D721Med (cell line): ENCODE data around the gene POU3F1.

Experiments used
- DNase-seq: peaks from one replicate; pipeline ENCODE4 v3.0.0; 2011; ENCODE audit warnings: low spot score; ENCODE audit not compliant: insufficient read length
- FAIRE-seq: peaks from 2 replicates; lab custom pipeline; 2011; peaks lifted over from hg19 to GRCh38; lab: Jason Lieb, UNC
- CTCF ChIP-seq: IDR thresholded peaks from 2 replicates; pipeline ENCODE4 v1.5.1; 2012; ENCODE audit warnings: mild to moderate bottlenecking, control low read depth; ENCODE audit not compliant: insufficient read depth; ENCODE audit errors: missing control alignments

Gene POU3F1

GRCh38 chr1:38059635-38060250 lies 13.2 kb upstream of the POU3F1 start:
- no peak for FAIRE-seq
- no peak for TF ChIP-seq CTCF
- no peak for DNase-seq

GRCh38 chr1:38055965-38056364 lies 9.4 kb upstream of the POU3F1 start:
- FAIRE-seq (no peak), DNase-seq (no peak)
- TF ChIP-seq CTCF = no peak

DNA sequence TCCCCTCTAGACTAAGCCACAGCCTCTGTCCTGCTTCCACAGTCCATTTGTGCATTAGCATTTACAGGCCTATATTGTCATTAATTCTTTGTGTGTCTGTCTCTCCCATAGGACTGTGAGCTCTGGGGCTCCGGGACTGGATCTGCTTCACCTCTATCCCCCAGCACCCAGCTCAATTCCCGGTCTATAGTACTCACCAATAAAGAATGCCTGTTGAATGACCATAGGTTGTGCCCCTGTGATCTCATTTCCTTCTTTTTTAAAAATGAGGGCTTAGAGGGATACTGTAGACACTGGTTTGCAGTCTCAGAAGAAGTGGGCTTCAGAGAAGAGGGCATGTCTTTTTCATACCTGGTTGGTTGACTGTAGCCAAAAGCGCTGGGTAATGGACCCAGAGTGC lies 8.8 kb upstream of the POU3F1 start:
- no peak for TF ChIP-seq CTCF
- DNase-seq = no peak
- FAIRE-seq = no peak

GRCh38 chr1:38053416-38054091 lies 7.0 kb upstream of the POU3F1 start:
- no peak for DNase-seq
- FAIRE-seq = no peak
- TF ChIP-seq CTCF = no peak

DNA sequence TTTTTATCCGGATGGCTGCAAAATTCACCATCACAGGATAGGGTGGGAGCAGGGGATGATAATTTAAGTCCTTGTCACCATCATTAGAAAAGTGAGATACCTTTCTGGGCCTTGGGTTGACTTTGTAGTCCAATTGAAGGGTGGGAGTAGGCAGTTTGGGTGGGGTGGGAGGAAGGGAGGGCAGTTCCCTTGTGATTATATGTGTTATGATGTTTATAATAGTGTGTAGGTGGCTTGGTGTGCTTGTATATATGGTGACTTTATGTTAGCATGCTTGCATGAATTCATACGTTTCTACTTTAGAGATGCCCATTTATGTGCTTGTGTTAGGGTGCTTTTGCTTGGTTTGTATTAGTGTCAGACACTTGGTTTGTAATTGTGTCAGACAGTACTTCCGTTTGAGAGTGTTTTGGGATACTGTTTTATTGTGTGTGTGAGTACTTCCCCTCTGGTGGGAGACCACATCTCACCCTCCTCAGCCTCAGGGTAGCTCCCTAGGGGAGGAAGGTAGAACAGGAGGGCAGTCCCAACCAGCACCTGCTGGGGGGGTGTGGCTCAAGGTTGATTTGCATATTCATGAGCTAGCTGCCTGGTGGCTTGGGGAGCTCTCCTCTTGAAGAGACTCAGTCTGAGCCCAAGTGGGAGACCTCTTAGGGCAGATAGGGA lies 6.3 kb upstream of the POU3F1 start:
- TF ChIP-seq CTCF = no peak
- no peak for DNase-seq
- no peak for FAIRE-seq

GRCh38 chr1:38051079-38051543 lies 4.5 kb upstream of the POU3F1 start:
- DNase-seq (no peak), FAIRE-seq (no peak)
- TF ChIP-seq CTCF = no peak
